AG04449 (cell line): ENCODE measurements around the gene ZNF607.
"Not testable (repeated sequence)": the region's sequence is repeated elsewhere in the genome, so short reads cannot be mapped to it uniquely, and the experiment has no call there.

Experiments
- CTCF ChIA-PET: fragments of 350-600 bp; formaldehyde crosslinking; extraction: SDS; loops from one replicate; lab custom pipeline; 2021; ENCODE audit warnings: antibody characterized with exemption; lab: Yijun Ruan, JAX
- POLR2A ChIA-PET: fragments of 400-600, 350-600 bp; formaldehyde crosslinking; extraction: SDS; loops from one replicate; lab custom pipeline; 2020; ENCODE audit warnings: antibody characterized with exemption, inconsistent platforms; lab: Yijun Ruan, JAX
- DNase-seq: peaks from one replicate; pipeline ENCODE4 v3.0.0-alpha.2; 2010; ENCODE audit warnings: low read depth, low spot score
- H3K4me3 ChIP-seq: 2 replicates; pipeline ENCODE4 v1.5.1; 2011; ENCODE audit warnings: low read depth, mild to moderate bottlenecking, control low read depth, low read length
- TF ChIP-seq, protein P1 (sequence below): IDR thresholded peaks from one replicate; pipeline ENCODE4 v1.5.1; 2011; ENCODE audit warnings: mild to moderate bottlenecking, moderate library complexity, low read length, control low read depth, inconsistent platforms; ENCODE audit not compliant: insufficient read depth; ENCODE audit errors: missing control alignments

ZNF607 gene

DNA sequence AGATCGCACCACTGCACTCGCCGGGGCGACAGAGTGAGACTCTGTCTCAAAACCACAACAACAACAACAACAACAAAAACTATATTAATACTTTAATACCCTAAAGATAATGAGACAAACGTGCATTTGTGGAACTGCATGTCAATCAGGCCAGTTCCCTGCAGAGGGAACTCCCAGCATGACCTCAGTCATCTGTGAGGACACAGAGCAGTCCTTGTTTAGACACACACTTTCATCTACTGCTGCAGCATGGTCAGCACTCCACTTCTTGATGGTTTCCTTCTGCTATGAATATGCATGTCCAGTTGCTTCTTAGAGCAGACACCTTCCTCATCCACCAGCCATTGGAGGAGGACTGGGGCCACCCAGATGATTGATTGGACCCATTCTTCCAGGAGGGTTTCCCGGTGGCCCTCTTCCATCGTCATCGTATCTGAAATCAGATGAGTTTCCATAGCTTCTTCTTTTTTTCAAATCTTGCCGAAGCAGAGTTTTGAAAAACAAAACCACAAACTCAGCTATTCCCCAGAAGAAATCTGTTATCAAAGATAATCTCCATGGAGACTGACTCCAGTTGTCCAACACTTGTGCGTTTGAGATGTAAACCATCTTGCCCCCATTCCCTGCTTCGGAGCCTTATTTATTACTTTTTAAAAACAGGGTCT, 26.5 kb downstream of the ZNF607 start:
- no peak overlapping the region for H3K4me3 ChIP-seq
- ChIA-PET CTCF (no interaction called here), POLR2A (interaction anchor here (1.0 to 1.4 kb wide), 3 partner anchors 87 to 476 kb away, joined by 3 to 8 read pairs (median 3); partner anchors contain the start of genes ZNF540, ZNF571 and ZNF573)
- TF ChIP-seq, protein P1, sequence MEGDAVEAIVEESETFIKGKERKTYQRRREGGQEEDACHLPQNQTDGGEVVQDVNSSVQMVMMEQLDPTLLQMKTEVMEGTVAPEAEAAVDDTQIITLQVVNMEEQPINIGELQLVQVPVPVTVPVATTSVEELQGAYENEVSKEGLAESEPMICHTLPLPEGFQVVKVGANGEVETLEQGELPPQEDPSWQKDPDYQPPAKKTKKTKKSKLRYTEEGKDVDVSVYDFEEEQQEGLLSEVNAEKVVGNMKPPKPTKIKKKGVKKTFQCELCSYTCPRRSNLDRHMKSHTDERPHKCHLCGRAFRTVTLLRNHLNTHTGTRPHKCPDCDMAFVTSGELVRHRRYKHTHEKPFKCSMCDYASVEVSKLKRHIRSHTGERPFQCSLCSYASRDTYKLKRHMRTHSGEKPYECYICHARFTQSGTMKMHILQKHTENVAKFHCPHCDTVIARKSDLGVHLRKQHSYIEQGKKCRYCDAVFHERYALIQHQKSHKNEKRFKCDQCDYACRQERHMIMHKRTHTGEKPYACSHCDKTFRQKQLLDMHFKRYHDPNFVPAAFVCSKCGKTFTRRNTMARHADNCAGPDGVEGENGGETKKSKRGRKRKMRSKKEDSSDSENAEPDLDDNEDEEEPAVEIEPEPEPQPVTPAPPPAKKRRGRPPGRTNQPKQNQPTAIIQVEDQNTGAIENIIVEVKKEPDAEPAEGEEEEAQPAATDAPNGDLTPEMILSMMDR: no peak
- DNase-seq: no peak

DNA sequence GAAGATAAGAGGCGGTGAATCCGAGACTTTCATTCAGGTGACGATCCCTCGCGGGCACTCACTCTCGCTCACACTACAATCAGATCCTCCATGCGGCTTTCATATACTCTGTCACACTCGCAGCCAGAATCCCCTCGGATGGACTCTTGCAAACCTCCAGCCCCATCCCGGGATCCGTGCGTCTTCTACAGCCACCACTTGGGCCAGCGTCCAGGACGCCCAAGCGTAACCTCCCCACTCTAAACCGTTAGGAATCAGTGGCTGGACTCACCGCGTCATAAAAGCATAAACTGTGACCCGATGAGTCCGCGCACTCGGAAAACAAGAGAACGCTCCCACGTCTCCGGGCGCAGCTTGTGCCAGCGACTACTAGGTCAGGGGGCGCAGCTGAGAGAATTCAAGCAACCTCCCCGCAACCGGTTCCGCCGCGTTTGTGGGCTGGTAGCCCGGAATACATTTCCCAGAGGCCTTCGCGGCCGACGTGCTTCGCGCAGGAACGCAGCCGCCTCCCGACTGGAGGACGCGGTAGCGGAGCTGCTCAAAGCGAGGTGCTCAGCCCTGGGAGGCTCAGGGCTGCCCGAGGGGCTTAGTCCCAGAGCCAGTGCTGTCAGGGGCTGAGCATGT, 27.6 kb downstream of the ZNF607 start:
- TF ChIP-seq, protein P1: no peak
- DNase-seq: no peak
- ChIA-PET CTCF (no interaction called here), POLR2A (interaction anchor here (0.9 to 1.4 kb wide), 5 partner anchors 37 to 474 kb away, joined by 3 to 8 read pairs (median 3); partner anchors contain the start of genes ZFP30, ZNF540, ZNF570 and ZNF571)
- peak overlapping the region; percentile 72 for H3K4me3 ChIP-seq

DNA sequence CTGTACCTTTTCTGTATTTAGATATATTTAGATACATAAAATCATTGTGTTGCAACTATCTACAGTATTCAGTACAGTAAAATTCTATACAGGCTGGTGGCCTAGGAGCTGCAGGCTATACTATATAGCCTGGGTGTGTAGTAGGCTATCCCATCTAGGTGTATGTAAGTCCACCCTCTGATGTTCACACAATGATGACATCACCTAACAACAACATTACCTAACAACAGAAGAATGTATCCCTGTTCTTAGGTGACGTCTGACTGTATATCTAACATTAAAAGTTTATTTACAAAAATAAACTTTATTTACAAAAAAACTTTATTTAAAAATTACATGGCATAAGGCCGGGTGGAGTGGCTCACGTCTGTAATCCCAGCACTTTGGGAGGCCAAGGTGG, 36.0 kb downstream of the ZNF607 start:
- TF ChIP-seq, protein P1: no peak
- CTCF ChIA-PET: no interaction called here
- POLR2A ChIA-PET: no interaction called here
- no peak for DNase-seq
- H3K4me3 ChIP-seq: no peak overlapping the region

DNA sequence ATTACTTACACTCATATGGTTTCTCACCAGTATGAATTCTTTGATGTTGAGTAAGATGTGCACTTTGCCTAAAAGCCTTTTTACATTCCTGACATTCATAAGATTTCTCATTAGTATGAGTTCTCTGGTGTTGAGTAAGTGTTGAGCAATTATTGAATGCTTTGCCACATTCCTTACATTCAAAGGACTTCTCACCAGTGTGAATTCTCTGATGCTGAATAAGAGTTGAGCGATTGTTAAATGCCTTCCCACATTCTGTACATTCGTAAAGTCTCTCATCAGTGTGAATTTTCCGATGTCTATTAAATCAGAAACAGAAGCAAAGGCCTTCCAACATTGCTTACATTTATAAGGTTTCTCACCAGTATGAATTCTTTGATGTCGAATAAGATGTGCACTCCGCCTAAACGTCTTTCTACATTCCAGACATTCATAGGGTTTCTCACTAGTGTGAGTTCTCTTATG, 50.1 kb downstream of the ZNF607 start:
- POLR2A ChIA-PET: no interaction called here
- H3K4me3 ChIP-seq: no peak overlapping the region
- CTCF ChIA-PET: interaction anchor here (0.6 kb wide), 1 partner anchor 12 kb away, joined by 3 read pairs; no protein-coding TSS in a partner anchor
- TF ChIP-seq, protein P1: no peak
- DNase-seq: no peak

DNA sequence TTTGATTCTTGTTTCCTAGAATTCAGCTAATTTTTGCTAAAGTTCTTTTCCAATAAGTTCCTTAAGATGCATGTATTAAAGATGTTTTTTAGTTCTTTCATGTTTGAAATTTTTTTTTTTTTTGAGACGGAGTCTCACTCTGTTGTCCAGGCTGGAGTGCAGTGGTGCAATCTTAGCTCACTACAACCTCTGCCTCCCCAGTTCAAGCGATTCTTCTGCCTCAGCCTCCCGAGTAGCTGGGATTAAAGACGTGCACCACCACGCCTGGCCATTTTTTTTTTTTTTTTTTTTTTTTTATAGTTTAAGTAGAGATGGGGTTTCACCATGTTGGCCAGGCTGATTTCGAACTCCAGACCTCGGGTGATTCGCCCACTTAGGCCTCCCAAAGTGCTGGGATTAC, 62.4 kb downstream of the ZNF607 start:
- CTCF ChIA-PET: interaction anchor here (0.6 kb wide), 1 partner anchor 12 kb away, joined by 3 read pairs; no protein-coding TSS in a partner anchor
- POLR2A ChIA-PET, H3K4me3 ChIP-seq, DNase-seq: not testable (repeated sequence)

DNA sequence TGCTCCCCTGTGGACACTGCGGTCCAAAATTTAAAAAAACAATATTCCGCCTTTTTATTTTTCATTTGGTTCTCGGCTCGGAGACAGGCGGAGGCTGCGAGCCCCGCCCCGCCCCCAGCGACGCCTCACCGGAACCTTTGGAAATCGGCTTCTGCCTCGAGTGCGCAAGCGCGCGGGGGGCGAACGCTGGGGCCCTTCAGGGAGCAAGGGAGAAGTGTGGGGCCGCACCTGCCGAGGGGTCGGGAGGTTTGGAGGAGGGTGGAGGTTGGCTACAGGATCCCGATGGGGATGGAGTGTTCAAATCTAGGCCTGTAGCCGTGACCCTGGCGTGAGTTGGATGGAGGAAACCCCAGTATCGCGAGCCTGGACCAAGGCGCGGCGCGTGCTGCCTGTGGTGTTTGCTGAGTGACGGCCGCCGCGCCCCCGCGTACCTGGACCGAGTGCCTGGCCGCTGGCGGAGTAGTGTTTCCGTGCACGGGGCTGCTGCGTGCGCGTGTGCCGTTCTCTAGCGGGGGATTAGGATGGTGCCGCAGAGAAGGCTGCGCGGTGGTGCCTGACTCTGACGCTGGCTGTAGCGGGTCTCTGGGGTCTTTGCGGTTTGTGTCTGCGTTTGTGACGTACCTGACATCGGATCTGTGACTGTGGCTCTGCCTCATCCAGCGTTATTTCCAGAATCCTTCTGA, 63.7 kb downstream of the ZNF607 start:
- peak overlapping the region; percentile 77 for H3K4me3 ChIP-seq
- TF ChIP-seq, protein P1: no peak
- ChIA-PET POLR2A (interaction anchor here (1.0 kb wide), 1 partner anchor 36 kb away, joined by 4 read pairs; no protein-coding TSS in a partner anchor), CTCF (no interaction called here)
- DNase-seq: no peak
